SK-N-SH (cell line): ENCODE data around the gene CLDN14. TPM values are rescaled to one million over a fixed set of nuclear protein-coding genes. Genes with fewer than 3 reads are reported as not detected.
A peak's percentile ranks its signal among the peaks of the same experiment; 100 is the strongest.

Source experiments
- CTCF ChIA-PET: fragments of 300-600, 350-600 bp; formaldehyde crosslinking; extraction: SDS; loops from one replicate; lab custom pipeline; 2021; lab: Yijun Ruan, JAX
- POLR2A ChIA-PET: fragments of 350-600 bp; sonication (Branson Sonifier 250); formaldehyde crosslinking; extraction: SDS; loops from one replicate; lab custom pipeline; 2020; ENCODE audit warnings: antibody characterized with exemption, inconsistent platforms; lab: Yijun Ruan, JAX
- DNase-seq: peaks from one replicate; pipeline ENCODE4 v3.0.0; 2012
- H2AFZ ChIP-seq: fragments of 200-600 bp; sonication (generic); 2 replicates; pipeline ENCODE4 v1.8.1; 2016; ENCODE audit warnings: antibody characterized with exemption, mild to moderate bottlenecking, low read depth
- H3F3A ChIP-seq: fragments of 200-600 bp; sonication (generic); replicated peaks from 2 replicates; pipeline ENCODE3; 2016; ENCODE audit warnings: antibody characterized with exemption, mild to moderate bottlenecking; ENCODE audit not compliant: insufficient read depth
- H3K27ac ChIP-seq, 2 experiments: fragments of 200-500 bp in 1 of 2; fragments of 200-600 bp in 1 of 2; sonication (Bioruptor generic) in 1 of 2; sonication (generic), shearing (Covaris generic) in 1 of 2; 2 replicates each; pipeline versions ENCODE4 v1.5.1 to v1.6.1; 2014 to 2016; ENCODE audit warnings: low read depth in 2 of 2, inconsistent platforms in 1 of 2, low read length in 1 of 2, mild to moderate bottlenecking in 1 of 2, mixed read lengths in 1 of 2
- H3K27me3 ChIP-seq: fragments of 200-600 bp; sonication (generic), shearing (Covaris generic); 2 replicates; pipeline ENCODE4 v1.6.1; 2016; ENCODE audit warnings: mixed run types; ENCODE audit not compliant: insufficient read depth
- H3K36me3 ChIP-seq, 2 experiments: fragments of 200-500 bp in 1 of 2; fragments of 200-600 bp in 1 of 2; sonication (Bioruptor generic) in 1 of 2; sonication (generic) in 1 of 2; replicated peaks in 1 of 2; 2 replicates each; pipeline versions ENCODE3 to v1.5.1; 2014 to 2016; ENCODE audit warnings: low read length in 1 of 2, mild to moderate bottlenecking in 1 of 2; ENCODE audit not compliant: insufficient read depth in 2 of 2, control insufficient read depth in 1 of 2
- H3K4me1 ChIP-seq, 2 experiments: fragments of 200-500 bp in 1 of 2; fragments of 200-600 bp in 1 of 2; sonication (Bioruptor generic) in 1 of 2; sonication (generic), shearing (Covaris generic) in 1 of 2; 2 replicates each; pipeline versions ENCODE4 v1.5.1 to v1.6.1; 2014 to 2016; ENCODE audit warnings: low read depth in 1 of 2, low read length in 1 of 2, mixed run types in 1 of 2; ENCODE audit not compliant: insufficient read depth in 2 of 2, control insufficient read depth in 1 of 2
- H3K4me2 ChIP-seq: fragments of 200-600 bp; sonication (generic), shearing (Covaris generic); 2 replicates; pipeline ENCODE4 v1.6.1; 2017; ENCODE audit warnings: mixed run types
- H3K4me3 ChIP-seq, 2 experiments: fragments of 200-500 bp in 1 of 2; fragments of 200-600 bp in 1 of 2; sonication (Bioruptor generic) in 1 of 2; sonication (generic), shearing (Covaris generic) in 1 of 2; 2 replicates each; pipeline versions ENCODE4 v1.5.1 to v1.8.1; 2014 to 2016; ENCODE audit warnings: low read depth in 2 of 2, inconsistent platforms in 1 of 2, low read length in 1 of 2, mild to moderate bottlenecking in 1 of 2, mixed read lengths in 1 of 2, moderate library complexity in 1 of 2
- H3K79me2 ChIP-seq: fragments of 200-600 bp; sonication (generic); 2 replicates; pipeline ENCODE4 v1.8.1; 2017; ENCODE audit warnings: mild to moderate bottlenecking; ENCODE audit not compliant: insufficient read depth
- H3K9ac ChIP-seq: fragments of 200-600 bp; sonication (generic); 2 replicates; pipeline ENCODE4 v1.6.1; 2017; ENCODE audit warnings: mixed run types
- H3K9me2 ChIP-seq: fragments of 200-600 bp; sonication (generic); 2 replicates; pipeline ENCODE4 v1.6.1; 2017; ENCODE audit warnings: mixed run types
- H3K9me3 ChIP-seq: fragments of 200-600 bp; sonication (generic); 2 replicates; pipeline ENCODE4 v1.6.1; 2017; ENCODE audit warnings: mixed run types, mild to moderate bottlenecking, moderate library complexity
- H4K20me1 ChIP-seq: fragments of 200-600 bp; sonication (generic); 2 replicates; pipeline ENCODE4 v1.6.1; 2017; ENCODE audit warnings: mild to moderate bottlenecking, mixed run types; ENCODE audit not compliant: insufficient read depth
- CHD2 ChIP-seq: fragments of 150-350 bp; IDR thresholded peaks from 2 replicates; pipeline ENCODE4 v1.6.1; 2018; ENCODE audit warnings: low read length; ENCODE audit not compliant: partially characterized antibody
- CTCF ChIP-seq: fragments of 200-600 bp; sonication (generic); IDR thresholded peaks from 2 replicates; pipeline ENCODE4 v1.6.1; 2017; ENCODE audit warnings: antibody characterized with exemption, mild to moderate bottlenecking, moderate library complexity
- ELF1 ChIP-seq: IDR thresholded peaks from 2 replicates; pipeline ENCODE4 v1.4.0; 2012
- EP300 ChIP-seq, 2 experiments: IDR thresholded peaks; 2 replicates each; pipeline versions ENCODE4 v1.4.0 to v1.6.1; 2012; ENCODE audit warnings: borderline replicate concordance in 1 of 2, low read depth in 1 of 2, low read length in 1 of 2
- EZH2phosphoT487 ChIP-seq: fragments of 200-600 bp; sonication (generic); IDR thresholded peaks from 2 replicates; pipeline ENCODE4 v1.6.1; 2017; ENCODE audit warnings: low read depth, mixed run types, mild to moderate bottlenecking, antibody characterized with exemption, moderate library complexity, borderline replicate concordance
- FOSL2 ChIP-seq: IDR thresholded peaks from 2 replicates; pipeline ENCODE4 v1.4.0; 2012; ENCODE audit warnings: low read depth, mild to moderate bottlenecking, moderate library complexity, borderline replicate concordance
- FOXJ3 ChIP-seq: sonication (generic); formaldehyde crosslinking; IDR thresholded peaks from 2 replicates; pipeline ENCODE4 v1.5.1; 2020; ENCODE audit warnings: mild to moderate bottlenecking, missing genetic modification reagents
- FOXM1 ChIP-seq: IDR thresholded peaks from 2 replicates; pipeline ENCODE4 v1.4.0; 2012; ENCODE audit warnings: low read depth, mild to moderate bottlenecking
- GABPA ChIP-seq: IDR thresholded peaks from 2 replicates; pipeline ENCODE4 v1.4.0; 2012; ENCODE audit warnings: low read depth, mild to moderate bottlenecking
- IRF3 ChIP-seq: fragments of 150-350 bp; IDR thresholded peaks from 2 replicates; pipeline ENCODE4 v1.6.1; 2016; ENCODE audit warnings: mild to moderate bottlenecking, low read depth, low read length
- JUND ChIP-seq: IDR thresholded peaks from 2 replicates; pipeline ENCODE4 v1.4.0; 2012
- MAX ChIP-seq: IDR thresholded peaks from 2 replicates; pipeline ENCODE4 v1.4.0; 2012; ENCODE audit warnings: low read depth
- MXI1 ChIP-seq: IDR thresholded peaks from 2 replicates; pipeline ENCODE4 v1.6.1; 2012; ENCODE audit warnings: mild to moderate bottlenecking, low read depth, low read length, improper control_type of control experiment
- NFIC ChIP-seq: IDR thresholded peaks from 2 replicates; pipeline ENCODE4 v1.4.0; 2012; ENCODE audit warnings: borderline replicate concordance
- NRF1 ChIP-seq: IDR thresholded peaks from 2 replicates; pipeline ENCODE4 v1.6.1; 2012; ENCODE audit warnings: low read depth, mild to moderate bottlenecking, low read length
- PBX3 ChIP-seq: IDR thresholded peaks from 2 replicates; pipeline ENCODE4; 2012
- POLR2AphosphoS5 ChIP-seq: IDR thresholded peaks from 2 replicates; pipeline ENCODE4 v1.6.1; 2012; ENCODE audit warnings: low read depth, low read length
- RAD21 ChIP-seq: IDR thresholded peaks from 2 replicates; pipeline ENCODE4 v1.6.1; 2012; ENCODE audit warnings: mild to moderate bottlenecking, low read length
- RCOR1 ChIP-seq: fragments of 150-350 bp; IDR thresholded peaks from 2 replicates; pipeline ENCODE4 v1.6.1; 2017; ENCODE audit warnings: antibody characterized with exemption, low read length
- SMC3 ChIP-seq: IDR thresholded peaks from 2 replicates; pipeline ENCODE4 v1.6.1; 2012; ENCODE audit warnings: low read depth, low read length, improper control_type of control experiment
- TEAD4 ChIP-seq: IDR thresholded peaks from 2 replicates; pipeline ENCODE4 v1.4.0; 2012; ENCODE audit warnings: mild to moderate bottlenecking, borderline replicate concordance; ENCODE audit not compliant: insufficient read depth
- USF1 ChIP-seq: IDR thresholded peaks from 2 replicates; pipeline ENCODE4 v1.4.0; 2012; ENCODE audit warnings: low read depth, borderline replicate concordance
- USF2 ChIP-seq: fragments of 150-350 bp; IDR thresholded peaks from 2 replicates; pipeline ENCODE4 v1.6.1; 2017; ENCODE audit warnings: antibody characterized with exemption, low read length, low read depth, borderline replicate concordance
- YY1 ChIP-seq: IDR thresholded peaks from 2 replicates; pipeline ENCODE4 v1.4.0; 2012; ENCODE audit warnings: low read depth, mild to moderate bottlenecking
- ZBTB33 ChIP-seq: IDR thresholded peaks from 2 replicates; pipeline ENCODE4 v1.4.0; 2012; ENCODE audit warnings: low read depth, borderline replicate concordance
- WGBS: methylation state at CpG from one replicate; pipeline ENCODE4 v1.1.6; 2017; ENCODE audit warnings: low lambda C conversion rate; 5-methylcytosine and 5-hydroxymethylcytosine counted together
- polyA plus RNA-seq, 3 experiments: library from polyadenylated mRNA; depleted of rRNA; stranded (reverse); fragments of >200 nt; gene quantifications; 2 replicates each; pipeline ENCODE4 v1.2.3, GENCODE V29; 2012

The CLDN14 gene
- polyA plus RNA-seq, 1 of the 3 experiments (the other 2 are of a cell fraction) = not detected

GRCh38 chr21:36429947-36430546 is 49.9 kb downstream of the CLDN14 start:
- peaks cover 12% of the 10 kb centered on the region for H3F3A ChIP-seq
- H3K9me3 ChIP-seq = no peaks in the 10 kb centered on the region
- H2AFZ ChIP-seq = peak overlapping the region; percentile 75
- peaks cover 15% of the 10 kb centered on the region; the same call in 1 of the 2 replicates for H3K79me2 ChIP-seq
- WGBS = 8% methylated on average over 19 of the region's 22 CpGs
- peak overlapping the region; percentile 66 for H3K9ac ChIP-seq
- H3K36me3 ChIP-seq = no peaks in the 10 kb centered on the region
- H3K4me3 ChIP-seq = peak overlapping the region; percentile 4 to 36; a peak in 3 of 4 replicates
- CTCF ChIA-PET = interaction anchor here (0.8 to 2.1 kb wide), 4 partner anchors 9 to 74 kb away, joined by 3 to 9 read pairs (median 4); no protein-coding TSS in a partner anchor
- POLR2A ChIA-PET = no interaction called here
- peak overlapping the region; percentile 54 to 89 for H3K27ac ChIP-seq
- H3K9me2 ChIP-seq = no peaks in the 10 kb centered on the region
- H4K20me1 ChIP-seq = no peaks in the 10 kb centered on the region
- H3K4me2 ChIP-seq = peak overlapping the region; percentile 64
- DNase-seq = peak; percentile 65
- H3K4me1 ChIP-seq = peaks cover 6 to 7% of the 10 kb centered on the region in 2 experiments; a peak in 2 of 4 replicates
- no peaks in the 10 kb centered on the region for H3K27me3 ChIP-seq
- TF ChIP-seq EZH2phosphoT487 = no peak
- no peak for TF ChIP-seq CHD2
- peak; percentile 84 for TF ChIP-seq MAX
- peak; percentile 67; the same call in 1 of the 2 replicates for TF ChIP-seq FOXM1
- peak; percentile 53; the same call in 1 of the 2 replicates for TF ChIP-seq TEAD4
- TF ChIP-seq CTCF = peak; percentile 39
- peak; percentile 90 for TF ChIP-seq JUND
- no peak for TF ChIP-seq FOXJ3 (CRISPR knock-in tag)
- TF ChIP-seq YY1 = peak; percentile 45; the same call in 1 of the 2 replicates
- peak; percentile 49 for TF ChIP-seq PBX3
- peak; percentile 54; the same call in 1 of the 2 replicates for TF ChIP-seq USF1
- no peak for TF ChIP-seq RAD21
- TF ChIP-seq NRF1 = no peak
- TF ChIP-seq SMC3 = no peak
- TF ChIP-seq POLR2AphosphoS5 = peak; percentile 82; the same call in 1 of the 2 replicates
- TF ChIP-seq FOSL2 = peak; percentile 92
- TF ChIP-seq RCOR1 = no peak
- no peak for TF ChIP-seq USF2
- peak; percentile 58; the same call in 1 of the 2 replicates for TF ChIP-seq ZBTB33
- TF ChIP-seq GABPA = no peak
- peak in 1 of 2 experiments; percentile 87; a peak in 2 of 4 replicates for TF ChIP-seq EP300 (IDR thresholded peaks at IDR 0.05; ENCODE audit: borderline replicate concordance in 1 of 2, low read depth in 1 of 2, low read length in 1 of 2)
- peak; percentile 42; the same call in 1 of the 2 replicates for TF ChIP-seq ELF1
- peak; percentile 61; the same call in 1 of the 2 replicates for TF ChIP-seq NFIC
- TF ChIP-seq IRF3 = no peak
- peak; percentile 20; the same call in 1 of the 2 replicates for TF ChIP-seq MXI1
